ENCODE data around the gene TMEM131L. TPM values are rescaled to one million over a fixed set of nuclear protein-coding genes. Genes with fewer than 3 reads are reported as not detected.

Gene TMEM131L
- total RNA-seq, 1 experiment from 2014 or later: 14.6 TPM

DNA sequence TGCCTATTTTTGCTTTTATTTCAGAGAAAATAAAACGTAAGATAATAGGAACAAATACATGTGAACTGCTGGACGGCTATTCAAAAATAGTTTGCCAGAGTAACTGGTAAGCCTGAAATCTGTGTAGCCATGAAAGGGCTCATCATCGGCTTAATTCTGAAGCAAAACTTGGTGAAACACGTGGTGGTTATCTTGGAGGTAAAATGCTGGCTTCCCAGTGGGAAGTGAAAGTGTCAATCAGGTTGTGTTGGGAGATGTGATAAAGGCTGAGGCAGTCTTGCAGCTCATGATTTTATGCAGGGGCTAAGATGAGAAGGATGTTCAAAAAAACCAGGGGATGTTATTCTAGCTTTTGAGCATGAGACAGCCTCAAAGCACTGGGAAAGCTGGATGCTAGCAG is 181.8 kb downstream of the TMEM131L start:
- no peak overlapping the region for H2BK20ac ChIP-seq (ENCODE audit: low read depth, low read length, poor library complexity, severe bottlenecking)
- no peaks in the 10 kb centered on the region for H3K79me2 ChIP-seq (ENCODE audit: insufficient read depth, low read length)
- no peak overlapping the region for H2BK5ac ChIP-seq (ENCODE audit: insufficient read length, low read length)
- H3K27ac Mint-ChIP-seq: no peak overlapping the region
- H2AFZ ChIP-seq (ENCODE audit: low read length): no peak overlapping the region
- no peak overlapping the region for H3K56ac ChIP-seq (ENCODE audit: insufficient read length, low read depth, low read length)
- no peak overlapping the region for H4K8ac ChIP-seq (replicated peaks; ENCODE audit: insufficient read length, low read depth, low read length)
- no peak overlapping the region for H2BK12ac ChIP-seq (ENCODE audit: insufficient read length, low read depth, low read length)
- DNase-seq: no peak
- H3K27me3 Mint-ChIP-seq (ENCODE audit: low read depth): peaks cover 2% of the 10 kb centered on the region; the same call in 1 of the 2 replicates
- no peaks in the 10 kb centered on the region for H4K20me1 ChIP-seq (ENCODE audit: control insufficient read depth, insufficient read depth, insufficient read length)
- H3K4me1 ChIP-seq (ENCODE audit: insufficient read depth, low read length): 0 out of 2 replicates have a peak, but pooled peaks cover 4% of the 10 kb centered on the region
- no peak overlapping the region for H3K9ac ChIP-seq (ENCODE audit: extremely low read depth, insufficient read length, low read length)
- H2AK5ac ChIP-seq (ENCODE audit: insufficient read length, low read length): no peak overlapping the region
- H3K23ac ChIP-seq (ENCODE audit: insufficient read length, low read depth, low read length): no peak overlapping the region
- H3K4me1 Mint-ChIP-seq: peaks cover 11 to 14% of the 10 kb centered on the region in 2 experiments
- H4K91ac ChIP-seq (ENCODE audit: insufficient read length, low read depth, low read length): no peak overlapping the region
- H3T11ph ChIP-seq (ENCODE audit: low read length): no peak overlapping the region
- no peak overlapping the region for H3K14ac ChIP-seq (ENCODE audit: insufficient read depth, low read length)
- no peak overlapping the region for H2BK15ac ChIP-seq (ENCODE audit: low read depth, low read length)
- no peak overlapping the region for H3K18ac ChIP-seq (ENCODE audit: insufficient read length, low read depth, low read length)
- H3K4me3 Mint-ChIP-seq: no peak overlapping the region
- H2BK120ac ChIP-seq (ENCODE audit: low read depth, low read length, poor library complexity, severe bottlenecking): no peak overlapping the region
- H3K9me3 Mint-ChIP-seq: peaks cover 8% of the 10 kb centered on the region in 2 experiments
- no peak overlapping the region for H3K27ac ChIP-seq (ENCODE audit: insufficient read length, low read depth, low read length)
- H3K79me1 ChIP-seq (ENCODE audit: insufficient read depth, low read depth, low read length, poor library complexity, severe bottlenecking): no peaks in the 10 kb centered on the region
- no peak overlapping the region for H3K4me2 ChIP-seq (ENCODE audit: insufficient read depth, insufficient read length, low read length)
- H3K23me2 ChIP-seq (ENCODE audit: insufficient read length, low read depth, low read length, poor library complexity, severe bottlenecking): no peaks in the 10 kb centered on the region
- WGBS (ENCODE audit: extremely low coverage, insufficient read length, low lambda C conversion rate): no CpG with 5 or more reads among the region's 4 CpGs
- H3K9me3 ChIP-seq (ENCODE audit: control insufficient read depth, low read depth, low read length): no peaks in the 10 kb centered on the region
- TF ChIP-seq, protein P1, sequence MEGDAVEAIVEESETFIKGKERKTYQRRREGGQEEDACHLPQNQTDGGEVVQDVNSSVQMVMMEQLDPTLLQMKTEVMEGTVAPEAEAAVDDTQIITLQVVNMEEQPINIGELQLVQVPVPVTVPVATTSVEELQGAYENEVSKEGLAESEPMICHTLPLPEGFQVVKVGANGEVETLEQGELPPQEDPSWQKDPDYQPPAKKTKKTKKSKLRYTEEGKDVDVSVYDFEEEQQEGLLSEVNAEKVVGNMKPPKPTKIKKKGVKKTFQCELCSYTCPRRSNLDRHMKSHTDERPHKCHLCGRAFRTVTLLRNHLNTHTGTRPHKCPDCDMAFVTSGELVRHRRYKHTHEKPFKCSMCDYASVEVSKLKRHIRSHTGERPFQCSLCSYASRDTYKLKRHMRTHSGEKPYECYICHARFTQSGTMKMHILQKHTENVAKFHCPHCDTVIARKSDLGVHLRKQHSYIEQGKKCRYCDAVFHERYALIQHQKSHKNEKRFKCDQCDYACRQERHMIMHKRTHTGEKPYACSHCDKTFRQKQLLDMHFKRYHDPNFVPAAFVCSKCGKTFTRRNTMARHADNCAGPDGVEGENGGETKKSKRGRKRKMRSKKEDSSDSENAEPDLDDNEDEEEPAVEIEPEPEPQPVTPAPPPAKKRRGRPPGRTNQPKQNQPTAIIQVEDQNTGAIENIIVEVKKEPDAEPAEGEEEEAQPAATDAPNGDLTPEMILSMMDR (conservative IDR thresholded peaks at IDR 0.05): no peak
- H3K27me3 ChIP-seq (ENCODE audit: insufficient read depth, low read length): no peaks in the 10 kb centered on the region
- H3K36me3 Mint-ChIP-seq (ENCODE audit: insufficient read depth in 1 of 3, low read depth in 3 of 3): peaks cover 3 to 11% (median 5%) of the 10 kb centered on the region in 3 experiments; a peak in 6 of 7 replicates
- H4K5ac ChIP-seq (ENCODE audit: insufficient read length, low read depth, low read length): no peak overlapping the region
- H3K4ac ChIP-seq (ENCODE audit: low read depth, low read length): no peak overlapping the region

Measured in H9 (cell line).